GM12878 (cell line): Measurements from ENCODE around the gene DELE1. TPM values are rescaled to one million over a fixed set of nuclear protein-coding genes. Genes with fewer than 3 reads are reported as not detected.

Experiments
- ATAC-seq: fragments of 200-7000 bp; cut with Tn5 transposase; 3 replicates; pipeline ENCODE4 v1.9.1; 2020; ENCODE audit warnings: mild to moderate bottlenecking, moderate library complexity
- BruUV-seq: library from RNA; stranded (reverse); fragments of 400-500 nt; replicated peaks from 2 replicates; lab custom pipeline; 2021; lab: Mats Ljungman, UMichigan
- CTCF ChIA-PET: fragments of 300-600 bp; sonication (Branson Sonifier 250); formaldehyde crosslinking; extraction: SDS; loops from one replicate; lab custom pipeline; 2021; ENCODE audit warnings: inconsistent platforms; lab: Yijun Ruan, JAX
- POLR2A ChIA-PET: fragments of 350-600 bp; formaldehyde crosslinking; extraction: SDS; loops from one replicate; lab custom pipeline; 2021; ENCODE audit warnings: inconsistent platforms; lab: Charles Lee
- RAD21 ChIA-PET: fragments of 300-600 bp; sonication (Branson Sonifier 250); formaldehyde crosslinking; loops from one replicate; lab custom pipeline; 2023; ENCODE audit warnings: antibody characterized with exemption; ENCODE audit not compliant: unreplicated experiment; lab: Charles Lee
- SMC1A ChIA-PET: fragments of 300-600 bp; sonication (Branson Sonifier 250); formaldehyde crosslinking; loops from one replicate; lab custom pipeline; 2023; ENCODE audit not compliant: unreplicated experiment, uncharacterized antibody; lab: Charles Lee
- DNase-seq: peaks from one replicate; pipeline ENCODE4 v3.0.0-alpha.2; 2011; ENCODE audit warnings: low read depth, low spot score
- FAIRE-seq: peaks from 3 replicates; lab custom pipeline; 2011; peaks lifted over from hg19 to GRCh38; lab: Jason Lieb, UNC
- H2AFZ ChIP-seq: 2 replicates; pipeline ENCODE4 v1.6.0; 2011; ENCODE audit warnings: low read depth, low read length, control low read depth; ENCODE audit not compliant: control insufficient read depth
- H3K27ac ChIP-seq: 2 replicates; pipeline ENCODE4 v1.5.1; 2011; ENCODE audit warnings: control low read depth; ENCODE audit not compliant: control insufficient read depth, insufficient read depth
- H3K27me3 ChIP-seq, 2 experiments: replicated peaks in 1 of 2; 2 replicates each; pipeline versions ENCODE4 v1.6.0 to v1.6.1; 2011; ENCODE audit warnings: low read length in 1 of 2; ENCODE audit not compliant: control insufficient read depth in 2 of 2, insufficient read depth in 2 of 2
- H3K36me3 ChIP-seq, 2 experiments: 2 replicates each; pipeline ENCODE4 v1.5.1; 2011; ENCODE audit warnings: low read length in 1 of 2; ENCODE audit not compliant: control insufficient read depth in 2 of 2, insufficient read depth in 2 of 2
- H3K4me1 ChIP-seq: 2 replicates; pipeline ENCODE4 v1.6.1; 2011; ENCODE audit warnings: mild to moderate bottlenecking, low read length, moderate library complexity, mixed read lengths; ENCODE audit not compliant: control insufficient read depth, insufficient read depth
- H3K4me2 ChIP-seq: 2 replicates; pipeline ENCODE4 v1.6.0; 2011; ENCODE audit warnings: control low read depth; ENCODE audit not compliant: control insufficient read depth, insufficient read depth
- H3K4me3 ChIP-seq: fragments of 200-600 bp; sonication (generic); 2 replicates; pipeline ENCODE4 v1.5.1; 2016
- H3K79me2 ChIP-seq: 2 replicates; pipeline ENCODE4 v1.6.0; 2011; ENCODE audit warnings: low read length; ENCODE audit not compliant: control insufficient read depth, insufficient read depth
- H3K9ac ChIP-seq: 2 replicates; pipeline ENCODE4 v1.8.0; 2011; ENCODE audit warnings: low read length, control low read depth, mixed read lengths; ENCODE audit not compliant: control insufficient read depth, insufficient read depth
- H3K9me3 ChIP-seq: replicated peaks from 3 replicates; pipeline ENCODE4 v1.5.1; 2011; ENCODE audit warnings: mild to moderate bottlenecking, low read length; ENCODE audit not compliant: control insufficient read depth, insufficient read depth
- H4K20me1 ChIP-seq: 2 replicates; pipeline ENCODE4 v1.6.0; 2011; ENCODE audit not compliant: control insufficient read depth, insufficient read depth
- CBFB ChIP-seq: IDR thresholded peaks from 2 replicates; pipeline ENCODE4 v1.6.1; 2016; ENCODE audit warnings: antibody characterized with exemption, low read depth
- ESRRA ChIP-seq: IDR thresholded peaks from 2 replicates; pipeline ENCODE4 v1.6.1; 2012; ENCODE audit warnings: mild to moderate bottlenecking, low read length, improper control_type of control experiment
- NBN ChIP-seq: fragments of 450-650 bp; IDR thresholded peaks from 2 replicates; pipeline ENCODE4 v1.6.1; 2016
- PAX8 ChIP-seq: fragments of 450-650 bp; IDR thresholded peaks from 2 replicates; pipeline ENCODE4 v1.6.1; 2017; ENCODE audit warnings: mild to moderate bottlenecking, moderate library complexity
- POLR2A ChIP-seq: IDR thresholded peaks from 2 replicates; pipeline ENCODE4 v1.6.1; 2011; ENCODE audit warnings: low read depth, mild to moderate bottlenecking, low read length
- RFX5 ChIP-seq: IDR thresholded peaks from 2 replicates; pipeline ENCODE4 v1.6.1; 2011; ENCODE audit warnings: low read depth, low read length, improper control_type of control experiment
- ZNF274 ChIP-seq: IDR thresholded peaks from one replicate; pipeline ENCODE4 v1.8.0; 2011; ENCODE audit not compliant: insufficient read length, insufficient read depth
- ZNF384 ChIP-seq: IDR thresholded peaks from 2 replicates; pipeline ENCODE4 v1.6.1; 2012; ENCODE audit warnings: low read depth, mild to moderate bottlenecking, low read length, improper control_type of control experiment, borderline replicate concordance
- WGBS: methylation state at CpG from one replicate; pipeline ENCODE4 v1.1.6; 2016; ENCODE audit warnings: low lambda C conversion rate; ENCODE audit not compliant: insufficient replicate concordance, insufficient coverage; ENCODE audit errors: missing lambda C conversion rate; 5-methylcytosine and 5-hydroxymethylcytosine counted together
- in situ Hi-C: fragments of 300-500 bp; cut with MboI; formaldehyde crosslinking; loops from 9 replicates; pipeline ENCODE4 v1.14.3; 2018; ENCODE audit warnings: mixed read lengths
- intact Hi-C: fragments of 100-400 bp; cut with micrococcal nuclease; formaldehyde crosslinking; loops from one replicate; pipeline ENCODE4 v1.14.2; 2022; ENCODE audit not compliant: unreplicated experiment
- polyA plus RNA-seq, 11 experiments: library from polyadenylated mRNA; depleted of rRNA in 4 of 11; unstranded in 6 of 11; stranded (reverse) in 5 of 11; fragments of >200 nt; fragmentation: Nextera tagmentation in 4 of 11; fragmentation: Illumina TruSeq in 1 of 11; extraction: Ambion mirVana in 4 of 11; extraction: Trizol in 1 of 11; gene quantifications; 1 replicate in 1 of 11; 2 replicates in 10 of 11; pipeline versions ENCODE4 v1.2.1 to v1.2.3, GENCODE V29; 2011 to 2016; ENCODE audit warnings: inconsistent platforms in 2 of 11, missing spikeins in 2 of 11, low read depth in 1 of 11
- total RNA-seq, 4 experiments: library from RNA; depleted of rRNA in 3 of 4; stranded (reverse); fragments of >200 nt in 3 of 4; fragmentation: Illumina TruSeq in 1 of 4; extraction: Trizol in 1 of 4; gene quantifications; 2 replicates each; pipeline versions ENCODE4 v1.2.1 to v1.2.3, GENCODE V29; 2013 to 2021
- TF ChIP-seq, protein P1 (sequence below): fragments of 150-350 bp; IDR thresholded peaks from 2 replicates; pipeline ENCODE4 v1.6.1; 2014; ENCODE audit warnings: mild to moderate bottlenecking, low read depth, low read length

The DELE1 gene
- total and polyA plus RNA-seq, 10 of the 15 experiments (the other 5 are each of a cell fraction or from before 2014, with no cell fraction given): 18.9 to 71.4 (median 47.6) TPM

- FAIRE-seq (no peak), DNase-seq (no peak), ATAC-seq (peak; percentile 70)
- ChIA-PET CTCF (interaction anchor here (1.1 to 6.3 kb wide), 3 partner anchors 21 to 38 kb away, joined by 4 to 36 read pairs (median 4); no protein-coding TSS in a partner anchor), SMC1A (interaction anchor here (1.0 to 1.3 kb wide), 2 partner anchors 17 to 29 kb away, joined by 3 read pairs; partner anchors contain the start of gene DELE1), RAD21 (no interaction called here), POLR2A (no interaction called here)
- intact Hi-C loops: no loop called here
- WGBS: 50% methylated on average over 6 of the region's 6 CpGs
- Histone ChIP-seq H3K36me3 (peaks cover 4 to 16% of the 10 kb centered on the region in 2 experiments), H3K4me2 (no peak overlapping the region), H3K9me3 (no peaks in the 10 kb centered on the region), H4K20me1 (no peaks in the 10 kb centered on the region), H3K27me3 (no peaks in the 10 kb centered on the region), H3K4me1 (no peaks in the 10 kb centered on the region), H3K9ac (no peak overlapping the region), H3K4me3 (no peak overlapping the region), H3K79me2 (no peaks in the 10 kb centered on the region), H2AFZ (no peak overlapping the region), H3K27ac (no peak overlapping the region)
- no TSS peak for BruUV-seq
- in situ Hi-C loops: no loop called here
- TF ChIP-seq ZNF274: no peak
- TF ChIP-seq, protein P1, sequence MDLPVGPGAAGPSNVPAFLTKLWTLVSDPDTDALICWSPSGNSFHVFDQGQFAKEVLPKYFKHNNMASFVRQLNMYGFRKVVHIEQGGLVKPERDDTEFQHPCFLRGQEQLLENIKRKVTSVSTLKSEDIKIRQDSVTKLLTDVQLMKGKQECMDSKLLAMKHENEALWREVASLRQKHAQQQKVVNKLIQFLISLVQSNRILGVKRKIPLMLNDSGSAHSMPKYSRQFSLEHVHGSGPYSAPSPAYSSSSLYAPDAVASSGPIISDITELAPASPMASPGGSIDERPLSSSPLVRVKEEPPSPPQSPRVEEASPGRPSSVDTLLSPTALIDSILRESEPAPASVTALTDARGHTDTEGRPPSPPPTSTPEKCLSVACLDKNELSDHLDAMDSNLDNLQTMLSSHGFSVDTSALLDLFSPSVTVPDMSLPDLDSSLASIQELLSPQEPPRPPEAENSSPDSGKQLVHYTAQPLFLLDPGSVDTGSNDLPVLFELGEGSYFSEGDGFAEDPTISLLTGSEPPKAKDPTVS: no peak
- no peak for TF ChIP-seq ESRRA
- no peak for TF ChIP-seq PAX8
- TF ChIP-seq POLR2A: peak; percentile 50; the same call in 1 of the 2 replicates
- TF ChIP-seq ZNF384: no peak
- no peak for TF ChIP-seq RFX5
- no peak for TF ChIP-seq NBN
- TF ChIP-seq CBFB: no peak
Observed at GRCh38 chr5:141940695-141941271, 17.1 kb downstream of the DELE1 start.
